H9 (cell line): ENCODE data around the gene ZNF346. TPM values are rescaled to one million over a fixed set of nuclear protein-coding genes. Genes with fewer than 3 reads are reported as not detected.
A peak's percentile ranks its signal among the peaks of the same experiment; 100 is the strongest.

Source experiments
- DNase-seq: peaks from one replicate; pipeline ENCODE4 v3.0.0-alpha.2; 2017
- H2AFZ ChIP-seq: one replicate; pipeline ENCODE4 v1.6.1; 2013; ENCODE audit warnings: mild to moderate bottlenecking, low read length, control low read depth, moderate library complexity
- H2AK5ac ChIP-seq: 2 replicates; pipeline ENCODE4 v1.6.1; 2013; ENCODE audit warnings: low read length, control low read depth, mixed read lengths; ENCODE audit not compliant: insufficient read length
- H2BK120ac ChIP-seq: one replicate; pipeline ENCODE4 v1.6.1; 2013; ENCODE audit warnings: low read depth, mild to moderate bottlenecking, low read length, control low read depth, inconsistent platforms; ENCODE audit not compliant: poor library complexity, severe bottlenecking
- H2BK12ac ChIP-seq: 2 replicates; pipeline ENCODE4 v1.6.1; 2013; ENCODE audit warnings: low read length, control low read depth, mixed read lengths, low read depth; ENCODE audit not compliant: insufficient read length
- H2BK15ac ChIP-seq: 2 replicates; pipeline ENCODE4 v1.6.1; 2013; ENCODE audit warnings: low read depth, low read length, control low read depth
- H2BK20ac ChIP-seq: one replicate; pipeline ENCODE4 v1.6.1; 2013; ENCODE audit warnings: low read depth, mild to moderate bottlenecking, low read length, control low read depth, inconsistent platforms; ENCODE audit not compliant: poor library complexity, severe bottlenecking
- H2BK5ac ChIP-seq: 2 replicates; pipeline ENCODE4 v1.6.1; 2013; ENCODE audit warnings: low read length, control low read depth, mixed read lengths; ENCODE audit not compliant: insufficient read length
- H3K14ac ChIP-seq: 2 replicates; pipeline ENCODE4 v1.6.1; 2013; ENCODE audit warnings: low read length, control low read depth; ENCODE audit not compliant: insufficient read depth
- H3K18ac ChIP-seq: 2 replicates; pipeline ENCODE4 v1.6.1; 2013; ENCODE audit warnings: low read depth, mild to moderate bottlenecking, mixed read lengths, low read length, control low read depth; ENCODE audit not compliant: insufficient read length
- H3K23ac ChIP-seq: 2 replicates; pipeline ENCODE4 v1.6.1; 2013; ENCODE audit warnings: low read length, control low read depth, mixed read lengths, low read depth; ENCODE audit not compliant: insufficient read length
- H3K23me2 ChIP-seq: 2 replicates; pipeline ENCODE4 v1.6.1; 2013; ENCODE audit warnings: low read depth, mild to moderate bottlenecking, mixed read lengths, low read length, control low read depth; ENCODE audit not compliant: insufficient read length, poor library complexity, severe bottlenecking
- H3K27ac ChIP-seq: 2 replicates; pipeline ENCODE4 v1.5.1; 2013; ENCODE audit warnings: low read length, control low read depth, mixed read lengths, low read depth; ENCODE audit not compliant: insufficient read length
- H3K27me3 ChIP-seq: 2 replicates; pipeline ENCODE4 v1.6.1; 2013; ENCODE audit warnings: low read length, control low read depth, inconsistent platforms; ENCODE audit not compliant: insufficient read depth
- H3K4ac ChIP-seq: 2 replicates; pipeline ENCODE4 v1.6.1; 2013; ENCODE audit warnings: low read depth, mild to moderate bottlenecking, control low read depth, inconsistent platforms, low read length, moderate library complexity
- H3K4me1 ChIP-seq: 2 replicates; pipeline ENCODE4 v1.6.1; 2013; ENCODE audit warnings: low read length, control low read depth, inconsistent platforms; ENCODE audit not compliant: insufficient read depth
- H3K4me2 ChIP-seq: 2 replicates; pipeline ENCODE4 v1.6.1; 2013; ENCODE audit warnings: low read length, control low read depth, mixed read lengths; ENCODE audit not compliant: insufficient read length, insufficient read depth
- H3K56ac ChIP-seq: 2 replicates; pipeline ENCODE4 v1.6.1; 2013; ENCODE audit warnings: low read depth, mild to moderate bottlenecking, mixed read lengths, low read length, control low read depth; ENCODE audit not compliant: insufficient read length
- H3K79me1 ChIP-seq: 2 replicates; pipeline ENCODE4 v1.6.1; 2013; ENCODE audit warnings: low read depth, mild to moderate bottlenecking, moderate library complexity, low read length, control low read depth, inconsistent platforms; ENCODE audit not compliant: insufficient read depth, poor library complexity, severe bottlenecking
- H3K79me2 ChIP-seq: 2 replicates; pipeline ENCODE4 v1.6.1; 2013; ENCODE audit warnings: low read length, control low read depth, inconsistent platforms; ENCODE audit not compliant: insufficient read depth
- H3K9ac ChIP-seq: 2 replicates; pipeline ENCODE4 v1.6.1; 2013; ENCODE audit warnings: low read length, control low read depth, mixed read lengths; ENCODE audit not compliant: insufficient read length; ENCODE audit errors: extremely low read depth
- H3K9me3 ChIP-seq: one replicate; pipeline ENCODE4 v1.6.1; 2013; ENCODE audit warnings: low read depth, low read length, inconsistent platforms; ENCODE audit not compliant: control insufficient read depth
- H3T11ph ChIP-seq: one replicate; pipeline ENCODE4 v1.6.1; 2013; ENCODE audit warnings: mild to moderate bottlenecking, low read length, control low read depth, inconsistent platforms
- H4K20me1 ChIP-seq: one replicate; pipeline ENCODE4 v1.6.1; 2013; ENCODE audit not compliant: control insufficient read depth, insufficient read length, insufficient read depth
- H4K5ac ChIP-seq: 2 replicates; pipeline ENCODE4 v1.6.1; 2013; ENCODE audit warnings: low read depth, mild to moderate bottlenecking, mixed read lengths, low read length, control low read depth; ENCODE audit not compliant: insufficient read length
- H4K8ac ChIP-seq: replicated peaks from 2 replicates; pipeline ENCODE4 v1.6.1; 2013; ENCODE audit warnings: low read length, control low read depth, mixed read lengths, low read depth; ENCODE audit not compliant: insufficient read length
- H4K91ac ChIP-seq: 2 replicates; pipeline ENCODE4 v1.6.1; 2013; ENCODE audit warnings: low read depth, mild to moderate bottlenecking, moderate library complexity, mixed read lengths, low read length, control low read depth; ENCODE audit not compliant: insufficient read length
- H3K27ac Mint-ChIP-seq, 3 experiments: 2 replicates in 2 of 3; 3 replicates in 1 of 3; pipeline ENCODE4 v1.8.0; 2020 to 2021; ENCODE audit warnings: mixed read lengths in 3 of 3, mild to moderate bottlenecking in 1 of 3, moderate library complexity in 1 of 3
- H3K27me3 Mint-ChIP-seq: 2 replicates; pipeline ENCODE4 v1.8.0; 2021; ENCODE audit warnings: low read depth, mild to moderate bottlenecking, moderate library complexity, mixed read lengths
- H3K36me3 Mint-ChIP-seq, 3 experiments: 2 replicates in 2 of 3; 3 replicates in 1 of 3; pipeline ENCODE4 v1.8.0; 2020 to 2021; ENCODE audit warnings: low read depth in 3 of 3, mixed read lengths in 3 of 3; ENCODE audit not compliant: insufficient read depth in 1 of 3
- H3K4me1 Mint-ChIP-seq, 2 experiments: 2 replicates each; pipeline ENCODE4 v1.8.0; 2020; ENCODE audit warnings: mixed read lengths in 2 of 2
- H3K4me3 Mint-ChIP-seq, 2 experiments: 2 replicates in 1 of 2; 3 replicates in 1 of 2; pipeline ENCODE4 v1.8.0; 2020 to 2021; ENCODE audit warnings: mild to moderate bottlenecking in 2 of 2, mixed read lengths in 2 of 2, moderate library complexity in 1 of 2
- H3K9me3 Mint-ChIP-seq, 2 experiments: 2 replicates in 1 of 2; 3 replicates in 1 of 2; pipeline ENCODE4 v1.8.0; 2020; ENCODE audit warnings: mild to moderate bottlenecking in 2 of 2, mixed read lengths in 2 of 2, moderate library complexity in 1 of 2
- CTCF ChIP-seq: fragments of 200-600 bp; sonication (generic); conservative IDR thresholded peaks from 3 replicates; pipeline ENCODE4 v1.8.0; 2021; ENCODE audit warnings: antibody characterized with exemption, mild to moderate bottlenecking
- WGBS: extraction: QIAGEN DNeasy Blood & Tissue Kit; methylation state at CpG from one replicate; pipeline ENCODE4 v1.1.7; 2013; ENCODE audit warnings: missing lambda C conversion rate, low lambda C conversion rate, mixed read lengths; ENCODE audit not compliant: insufficient read length; ENCODE audit errors: extremely low coverage; 5-methylcytosine and 5-hydroxymethylcytosine counted together
- total RNA-seq: library from RNA; stranded (reverse); gene quantifications from 2 replicates; pipeline ENCODE4 v1.2.1, GENCODE V29; 2021

The ZNF346 gene
- total RNA-seq, 1 experiment from 2014 or later: 22.7 TPM

GRCh38 chr5:177006265-177006972, 16.1 kb upstream of the ZNF346 start, which contains the start of gene UIMC1:
Gene UIMC1, minus strand, starts transcription at chr5:177006779. Its CDS starts 24,164 bp downstream, at chr5:176982615.
- Histone ChIP-seq H4K91ac (no peak within 1 kb of the TSS), H2BK5ac (no peak within 1 kb of the TSS), H3K18ac (peak within 1 kb of the TSS; percentile 15), H2BK120ac (no peak within 1 kb of the TSS), H3K4me2 (peak within 1 kb of the TSS; percentile 95), H2BK12ac (no peak within 1 kb of the TSS), H4K20me1 (no peaks in the 10 kb centered on the region), H3K23ac (no peak within 1 kb of the TSS), H3K23me2 (peaks cover 5% of the 10 kb centered on the region), H2AFZ (no peak within 1 kb of the TSS), H2BK15ac (no peak within 1 kb of the TSS), H3K79me1 (peaks cover 16% of the 10 kb centered on the region), H4K5ac (no peak within 1 kb of the TSS), H3K79me2 (peaks cover 30% of the 10 kb centered on the region), H3K27ac (no peak within 1 kb of the TSS), H3K9ac (peak within 1 kb of the TSS; percentile 62), H3K4ac (no peak within 1 kb of the TSS), H3K56ac (no peak within 1 kb of the TSS), H3K9me3 (no peaks in the 10 kb centered on the region), H3T11ph (no peak within 1 kb of the TSS), H3K27me3 (no peaks in the 10 kb centered on the region), H4K8ac (no peak within 1 kb of the TSS), H2AK5ac (no peak within 1 kb of the TSS), H3K4me1 (no peaks in the 10 kb centered on the region), H3K14ac (peak within 1 kb of the TSS; percentile 95), H2BK20ac (no peak within 1 kb of the TSS)
- no CpG with 5 or more reads among the region's 83 CpGs for WGBS
- H3K4me1 Mint-ChIP-seq: peaks cover 21 to 23% of the 10 kb centered on the region in 2 experiments
- H3K4me3 Mint-ChIP-seq: peak within 1 kb of the TSS; percentile 91 to 93
- peak within 1 kb of the TSS; percentile 88 to 94 (median 89); a peak in 6 of 7 replicates for H3K27ac Mint-ChIP-seq
- H3K36me3 Mint-ChIP-seq: peaks cover 0 to 3% (median under 1%) of the 10 kb centered on the region in 3 experiments; a peak in 3 of 7 replicates
- TF ChIP-seq CTCF: no peak
- H3K9me3 Mint-ChIP-seq: no peaks in the 10 kb centered on the region; a peak in 1 of 5 replicates
- no peaks in the 10 kb centered on the region; the same call in 1 of the 2 replicates for H3K27me3 Mint-ChIP-seq
- DNase-seq: peak; percentile 96
